VCaP (cell line): ENCODE measurements around the gene FTO.

ENCODE experiments used
- H3K27ac ChIP-seq: fragments of 450-650 bp; 2 replicates; pipeline ENCODE4 v1.5.1; 2017
- TF ChIP-seq, protein P1 (sequence below): fragments of 450-650 bp; conservative IDR thresholded peaks from 2 replicates; pipeline ENCODE4 v1.5.1; 2017; ENCODE audit warnings: mild to moderate bottlenecking, moderate library complexity

FTO gene

DNA sequence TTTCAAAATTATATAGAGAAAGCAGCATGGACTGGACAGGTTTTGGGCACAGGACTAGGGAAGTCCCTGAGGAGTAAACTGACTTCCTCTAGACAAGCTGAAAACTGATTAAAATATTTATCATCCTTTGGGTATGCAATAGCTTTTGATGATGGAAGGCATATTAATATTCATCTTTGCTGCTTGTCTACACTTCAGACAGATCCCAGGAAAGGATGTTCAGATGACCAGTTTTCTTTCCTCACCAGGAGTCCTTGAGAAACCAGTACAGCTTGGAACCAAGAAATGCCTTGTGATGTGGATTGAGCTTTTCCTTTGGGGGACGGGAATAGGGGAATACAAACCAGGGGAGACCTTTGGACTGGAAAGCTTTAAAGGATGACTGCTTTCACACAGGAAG lies 195.5 kb downstream of the FTO start:
- no peak overlapping the region for H3K27ac ChIP-seq
- TF ChIP-seq, protein P1, sequence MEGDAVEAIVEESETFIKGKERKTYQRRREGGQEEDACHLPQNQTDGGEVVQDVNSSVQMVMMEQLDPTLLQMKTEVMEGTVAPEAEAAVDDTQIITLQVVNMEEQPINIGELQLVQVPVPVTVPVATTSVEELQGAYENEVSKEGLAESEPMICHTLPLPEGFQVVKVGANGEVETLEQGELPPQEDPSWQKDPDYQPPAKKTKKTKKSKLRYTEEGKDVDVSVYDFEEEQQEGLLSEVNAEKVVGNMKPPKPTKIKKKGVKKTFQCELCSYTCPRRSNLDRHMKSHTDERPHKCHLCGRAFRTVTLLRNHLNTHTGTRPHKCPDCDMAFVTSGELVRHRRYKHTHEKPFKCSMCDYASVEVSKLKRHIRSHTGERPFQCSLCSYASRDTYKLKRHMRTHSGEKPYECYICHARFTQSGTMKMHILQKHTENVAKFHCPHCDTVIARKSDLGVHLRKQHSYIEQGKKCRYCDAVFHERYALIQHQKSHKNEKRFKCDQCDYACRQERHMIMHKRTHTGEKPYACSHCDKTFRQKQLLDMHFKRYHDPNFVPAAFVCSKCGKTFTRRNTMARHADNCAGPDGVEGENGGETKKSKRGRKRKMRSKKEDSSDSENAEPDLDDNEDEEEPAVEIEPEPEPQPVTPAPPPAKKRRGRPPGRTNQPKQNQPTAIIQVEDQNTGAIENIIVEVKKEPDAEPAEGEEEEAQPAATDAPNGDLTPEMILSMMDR: no peak

DNA sequence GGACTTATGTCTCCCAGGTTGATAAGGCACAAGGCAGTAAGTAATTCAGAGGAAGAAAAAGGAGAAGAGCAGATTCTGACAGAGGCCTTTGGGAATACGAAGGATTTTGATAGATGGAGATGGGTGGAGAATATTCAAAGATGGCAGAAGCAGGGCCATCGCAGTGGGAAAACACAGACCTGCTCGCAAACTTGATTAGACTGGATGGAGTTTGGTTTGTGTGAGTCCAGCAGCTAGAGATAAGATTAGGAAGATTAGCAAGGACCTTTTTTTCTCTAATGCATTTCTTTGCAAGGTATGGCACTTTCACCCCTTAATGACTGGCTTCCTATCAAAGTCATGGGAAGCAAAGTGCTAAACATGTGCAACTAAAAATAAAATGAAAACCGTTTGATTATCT lies 196.7 kb downstream of the FTO start:
- TF ChIP-seq, protein P1: no peak
- H3K27ac ChIP-seq: no peak overlapping the region

DNA sequence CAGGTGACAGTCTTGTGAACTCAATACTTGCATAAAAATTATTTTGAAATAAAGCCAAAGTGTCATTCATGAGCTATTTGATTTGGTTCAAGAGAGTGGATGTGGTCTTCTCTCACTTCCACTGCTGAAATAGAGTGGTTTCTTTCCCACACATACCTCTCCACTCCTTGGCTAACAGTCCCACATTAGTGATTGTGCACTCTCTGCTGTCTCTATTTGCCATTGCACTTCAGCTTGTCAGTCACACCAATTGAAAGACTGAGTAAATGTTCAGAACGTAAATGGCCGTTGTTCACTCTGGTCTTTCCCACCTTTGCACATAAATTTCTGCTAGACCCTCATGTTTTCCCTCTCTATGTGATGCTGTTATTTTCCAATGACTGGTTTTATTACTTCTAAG lies 197.5 kb downstream of the FTO start:
- TF ChIP-seq, protein P1: no peak
- no peak overlapping the region for H3K27ac ChIP-seq

- H3K27ac ChIP-seq: no peak overlapping the region
- TF ChIP-seq, protein P1: no peak
These were observed 200.6 kb downstream of the FTO start for GRCh38 chr16:53904533-53904932.

DNA sequence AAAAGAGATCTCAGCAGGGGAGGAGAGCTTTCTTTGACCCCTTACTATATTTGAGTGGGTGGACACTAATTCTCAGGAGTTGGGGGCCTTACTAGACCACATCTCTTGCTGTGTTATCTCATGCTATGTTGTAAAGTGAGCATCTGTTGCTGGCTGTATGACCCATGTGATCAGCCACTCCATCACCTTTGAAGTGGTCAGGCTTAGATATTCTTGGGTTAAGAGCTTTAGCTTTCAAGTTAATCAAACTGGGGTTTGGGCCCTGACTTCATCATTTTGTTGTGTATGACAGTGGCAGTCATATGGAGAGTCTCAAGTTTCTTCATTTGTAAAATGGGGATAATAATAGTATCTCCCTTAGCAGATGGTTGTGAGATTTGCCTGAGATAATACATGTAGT lies 201.1 kb downstream of the FTO start:
- no peak overlapping the region for H3K27ac ChIP-seq

DNA sequence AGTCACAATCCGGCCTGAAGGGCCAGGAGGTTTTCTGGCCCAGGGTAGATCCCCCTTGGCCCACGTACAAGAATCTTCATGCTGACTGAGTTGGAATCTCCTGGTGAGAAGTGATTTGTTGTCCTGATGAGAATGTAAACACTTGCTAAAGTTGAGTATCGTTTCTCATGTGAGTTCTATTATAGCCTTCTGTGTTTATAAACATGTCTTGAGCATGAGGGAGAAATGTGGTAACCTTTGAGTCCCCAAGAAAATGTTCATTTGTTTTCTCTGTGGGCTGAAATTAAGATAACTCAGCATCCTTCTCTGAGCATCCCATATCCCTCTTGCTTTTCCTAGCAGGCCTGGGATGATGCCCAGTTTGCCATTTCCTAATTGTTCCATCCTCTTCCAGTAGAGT lies 204.8 kb downstream of the FTO start:
- TF ChIP-seq, protein P1: no peak
- H3K27ac ChIP-seq: no peak overlapping the region

More for the DNA sequence above, 201.1 kb downstream of the FTO start:
- TF ChIP-seq, protein P1: no peak

- TF ChIP-seq, protein P1: no peak
- H3K27ac ChIP-seq: peak overlapping the region; percentile 60
These were observed 207.0 kb downstream of the FTO start for GRCh38 chr16:53910990-53911389.

- TF ChIP-seq, protein P1: no peak
- peak overlapping the region; percentile 60 for H3K27ac ChIP-seq
These were observed 207.6 kb downstream of the FTO start for GRCh38 chr16:53911513-53911912.
